Liver (tissue), 3 donors: ENCODE data around the gene PAPOLG.

ENCODE experiments used
- TF ChIP-seq, protein P1 (sequence below): fragments of 150-350 bp; IDR thresholded peaks from 2 replicates; pipeline ENCODE4 v1.5.1; 2017; ENCODE audit warnings: improper control_type of control experiment, low read depth, low read length; ENCODE audit not compliant: missing input control
- TF ChIP-seq, protein P2 (sequence below): IDR thresholded peaks from 2 replicates; pipeline ENCODE4 v1.6.1; 2016; ENCODE audit warnings: antibody characterized with exemption
- TF ChIP-seq, protein P3 (sequence below): IDR thresholded peaks from 2 replicates; pipeline ENCODE4 v1.6.1; 2016; ENCODE audit warnings: antibody characterized with exemption
- donor health status: healthy.
- donor health status: healthy.

DNA sequence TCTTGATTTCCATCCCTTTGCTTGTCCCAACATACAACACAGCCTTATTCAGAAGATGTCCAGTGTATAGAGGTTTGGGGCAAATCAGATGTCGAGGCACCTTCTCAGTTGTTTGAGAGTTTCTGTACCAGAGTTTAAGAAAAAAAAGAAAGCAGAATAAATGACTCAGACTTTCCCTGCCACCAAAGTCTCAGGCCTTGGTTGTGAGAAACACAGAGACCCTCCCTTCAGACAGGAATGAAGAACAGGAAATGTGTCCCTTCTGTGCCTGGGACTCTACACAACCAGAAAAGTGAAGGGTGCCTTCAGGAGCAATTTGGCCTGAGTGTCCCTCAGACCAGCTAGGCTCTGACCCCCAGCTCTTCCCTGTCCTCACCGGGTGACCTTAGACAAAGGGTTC, 88.0 kb downstream of the PAPOLG start:
- TF ChIP-seq, protein P1, sequence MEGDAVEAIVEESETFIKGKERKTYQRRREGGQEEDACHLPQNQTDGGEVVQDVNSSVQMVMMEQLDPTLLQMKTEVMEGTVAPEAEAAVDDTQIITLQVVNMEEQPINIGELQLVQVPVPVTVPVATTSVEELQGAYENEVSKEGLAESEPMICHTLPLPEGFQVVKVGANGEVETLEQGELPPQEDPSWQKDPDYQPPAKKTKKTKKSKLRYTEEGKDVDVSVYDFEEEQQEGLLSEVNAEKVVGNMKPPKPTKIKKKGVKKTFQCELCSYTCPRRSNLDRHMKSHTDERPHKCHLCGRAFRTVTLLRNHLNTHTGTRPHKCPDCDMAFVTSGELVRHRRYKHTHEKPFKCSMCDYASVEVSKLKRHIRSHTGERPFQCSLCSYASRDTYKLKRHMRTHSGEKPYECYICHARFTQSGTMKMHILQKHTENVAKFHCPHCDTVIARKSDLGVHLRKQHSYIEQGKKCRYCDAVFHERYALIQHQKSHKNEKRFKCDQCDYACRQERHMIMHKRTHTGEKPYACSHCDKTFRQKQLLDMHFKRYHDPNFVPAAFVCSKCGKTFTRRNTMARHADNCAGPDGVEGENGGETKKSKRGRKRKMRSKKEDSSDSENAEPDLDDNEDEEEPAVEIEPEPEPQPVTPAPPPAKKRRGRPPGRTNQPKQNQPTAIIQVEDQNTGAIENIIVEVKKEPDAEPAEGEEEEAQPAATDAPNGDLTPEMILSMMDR = no peak
- TF ChIP-seq, protein P2, sequence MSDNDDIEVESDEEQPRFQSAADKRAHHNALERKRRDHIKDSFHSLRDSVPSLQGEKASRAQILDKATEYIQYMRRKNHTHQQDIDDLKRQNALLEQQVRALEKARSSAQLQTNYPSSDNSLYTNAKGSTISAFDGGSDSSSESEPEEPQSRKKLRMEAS = no peak
- TF ChIP-seq, protein P3, sequence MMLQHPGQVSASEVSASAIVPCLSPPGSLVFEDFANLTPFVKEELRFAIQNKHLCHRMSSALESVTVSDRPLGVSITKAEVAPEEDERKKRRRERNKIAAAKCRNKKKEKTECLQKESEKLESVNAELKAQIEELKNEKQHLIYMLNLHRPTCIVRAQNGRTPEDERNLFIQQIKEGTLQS = no peak
